GM20000 (cell line): ENCODE results near the gene UXT.
"Not testable (repeated sequence)": the region's sequence is repeated elsewhere in the genome, so short reads cannot be mapped to it uniquely, and the experiment has no call there.

Source experiments
- DNase-seq: peaks from one replicate; pipeline ENCODE4 v3.0.0; 2012; ENCODE audit warnings: low spot score
- TF ChIP-seq, protein P1 (sequence below): IDR thresholded peaks from 2 replicates; pipeline ENCODE4 v1.5.1; 2012; ENCODE audit warnings: mild to moderate bottlenecking, control low read depth; ENCODE audit errors: extremely low read depth, missing control alignments

Gene UXT

DNA sequence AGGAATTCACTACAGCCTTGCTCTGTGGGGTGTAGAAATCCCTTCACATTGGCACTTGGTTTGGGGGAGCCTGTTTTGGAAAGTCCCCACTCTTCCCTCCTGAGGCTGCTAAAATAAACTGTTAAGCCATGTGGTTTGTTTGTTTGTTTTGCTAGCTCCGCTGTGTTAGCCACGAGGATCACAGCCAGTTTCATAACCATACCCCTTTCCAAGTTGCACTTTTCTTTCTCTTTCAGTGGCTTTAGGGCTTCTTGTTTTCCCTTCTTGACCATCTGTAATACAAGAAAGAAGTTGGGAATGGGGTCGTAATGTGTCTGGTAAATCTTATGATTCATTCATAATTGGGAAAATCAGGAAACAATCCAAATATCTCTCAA lies 24.8 kb upstream of the UXT start:
- DNase-seq, result no peak

GRCh38 chrX:47683184-47683828 lies 24.3 kb upstream of the UXT start:
- DNase-seq, result no peak
- TF ChIP-seq, protein P1, sequence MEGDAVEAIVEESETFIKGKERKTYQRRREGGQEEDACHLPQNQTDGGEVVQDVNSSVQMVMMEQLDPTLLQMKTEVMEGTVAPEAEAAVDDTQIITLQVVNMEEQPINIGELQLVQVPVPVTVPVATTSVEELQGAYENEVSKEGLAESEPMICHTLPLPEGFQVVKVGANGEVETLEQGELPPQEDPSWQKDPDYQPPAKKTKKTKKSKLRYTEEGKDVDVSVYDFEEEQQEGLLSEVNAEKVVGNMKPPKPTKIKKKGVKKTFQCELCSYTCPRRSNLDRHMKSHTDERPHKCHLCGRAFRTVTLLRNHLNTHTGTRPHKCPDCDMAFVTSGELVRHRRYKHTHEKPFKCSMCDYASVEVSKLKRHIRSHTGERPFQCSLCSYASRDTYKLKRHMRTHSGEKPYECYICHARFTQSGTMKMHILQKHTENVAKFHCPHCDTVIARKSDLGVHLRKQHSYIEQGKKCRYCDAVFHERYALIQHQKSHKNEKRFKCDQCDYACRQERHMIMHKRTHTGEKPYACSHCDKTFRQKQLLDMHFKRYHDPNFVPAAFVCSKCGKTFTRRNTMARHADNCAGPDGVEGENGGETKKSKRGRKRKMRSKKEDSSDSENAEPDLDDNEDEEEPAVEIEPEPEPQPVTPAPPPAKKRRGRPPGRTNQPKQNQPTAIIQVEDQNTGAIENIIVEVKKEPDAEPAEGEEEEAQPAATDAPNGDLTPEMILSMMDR, result no peak

More for the DNA sequence above, 24.8 kb upstream of the UXT start:
- TF ChIP-seq, protein P1, result no peak

DNA sequence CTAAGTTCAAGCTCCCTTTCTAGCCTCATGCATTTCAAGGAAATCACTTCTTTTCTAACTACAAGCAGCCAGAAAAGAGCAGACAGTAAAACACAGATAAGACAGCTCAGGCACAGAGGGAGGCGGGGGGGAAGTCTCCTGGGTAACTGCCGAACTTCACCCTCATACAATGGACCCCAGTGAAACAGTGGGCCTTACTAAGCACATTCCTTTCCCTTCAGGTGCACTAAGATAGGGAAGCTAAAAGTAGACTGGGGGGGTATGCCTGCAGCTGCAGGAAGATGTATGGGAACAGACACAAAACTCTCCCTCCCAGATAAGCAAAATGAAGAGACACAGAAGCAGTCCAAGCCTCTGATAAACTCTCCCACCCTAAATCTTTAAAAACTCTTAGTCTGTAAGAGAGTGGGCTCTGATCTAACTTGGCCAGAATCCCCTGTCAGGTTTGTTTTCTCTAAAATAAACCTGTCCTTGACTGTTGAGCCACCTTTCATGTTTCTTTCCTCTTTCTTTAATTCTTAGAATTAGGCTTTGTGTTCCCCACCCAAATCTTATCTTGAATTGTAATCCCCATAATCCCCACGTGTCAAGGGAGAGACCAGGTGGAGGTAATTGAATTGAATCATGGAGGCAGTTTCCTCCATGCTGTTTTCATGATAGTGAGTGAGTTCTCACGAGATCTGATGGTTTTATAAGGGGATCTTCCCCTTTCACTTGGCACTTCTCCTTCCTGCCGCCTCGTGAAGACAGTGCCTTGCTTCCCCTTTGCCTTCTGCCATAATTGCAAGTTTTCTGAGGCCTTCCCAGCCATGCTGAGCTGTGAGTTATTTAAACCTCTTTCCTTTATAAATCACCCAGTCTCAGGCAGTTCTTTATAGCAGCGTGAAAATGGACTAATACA lies 17.2 kb upstream of the UXT start:
- DNase-seq, result not testable (repeated sequence)

- no peak for DNase-seq
- TF ChIP-seq, protein P1, result no peak
Measured at GRCh38 chrX:47674776-47675175, 15.8 kb upstream of the UXT start.

- DNase-seq, result not testable (repeated sequence)
Measured at GRCh38 chrX:47665797-47666196, 6.8 kb upstream of the UXT start.

DNA sequence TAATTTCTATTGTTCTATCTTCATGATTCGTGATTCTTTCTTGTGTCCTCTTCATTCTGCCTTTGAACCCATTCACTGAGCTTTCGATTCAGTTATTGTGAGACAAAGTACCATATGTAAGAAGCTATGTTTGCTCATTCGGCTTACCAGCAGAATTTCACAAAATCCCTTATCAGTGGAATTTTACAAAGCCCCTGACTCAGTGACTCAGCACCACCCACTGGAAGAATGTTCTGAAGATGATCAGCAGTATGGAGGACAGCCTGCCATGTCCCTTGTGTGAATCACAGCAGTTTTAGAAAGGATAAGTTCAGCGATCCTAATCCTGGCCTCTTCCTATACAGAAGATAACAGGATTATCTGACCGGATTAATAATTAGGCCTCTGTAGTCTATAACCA lies 5.8 kb upstream of the UXT start:
- no peak for DNase-seq
- TF ChIP-seq, protein P1, result no peak

DNA sequence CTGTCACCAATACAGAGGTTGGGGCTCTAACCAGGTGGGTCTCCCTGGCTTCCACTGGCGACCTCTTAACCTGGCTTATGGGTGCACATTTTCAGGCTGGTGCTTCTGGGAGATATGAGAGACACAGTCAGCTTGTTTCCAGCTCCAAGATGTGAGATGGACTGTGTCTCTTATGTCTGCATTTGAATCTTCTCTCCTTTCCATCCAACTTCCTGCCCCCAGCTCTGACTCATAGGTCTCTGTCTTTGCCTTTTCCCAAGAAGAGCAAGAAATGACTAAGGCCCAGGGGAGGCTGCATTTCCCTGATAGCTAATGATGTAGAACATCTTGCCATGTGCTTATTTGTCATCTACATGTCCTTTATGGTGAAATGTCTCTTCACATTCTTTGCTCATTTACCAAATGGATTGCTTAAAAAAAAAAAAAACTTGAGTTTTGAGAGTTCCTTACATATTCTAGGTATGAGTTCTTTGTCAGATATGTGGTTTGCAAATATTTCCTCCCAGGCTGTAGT lies 3.2 kb upstream of the UXT start:
- TF ChIP-seq, protein P1, result no peak
- no peak for DNase-seq

GRCh38 chrX:47661539-47661938 lies 2.6 kb upstream of the UXT start:
- DNase-seq, result no peak
- TF ChIP-seq, protein P1, result no peak
